Measurements from ENCODE around the gene ERO1A. TPM values are rescaled to one million over a fixed set of nuclear protein-coding genes. Genes with fewer than 3 reads are reported as not detected.
"Not testable (repeated sequence)": the region's sequence is repeated elsewhere in the genome, so short reads cannot be mapped to it uniquely, and the experiment has no call there.

ERO1A gene
- total RNA-seq, 2 donors from 2014 or later, result 18.5 to 35.8 TPM

DNA sequence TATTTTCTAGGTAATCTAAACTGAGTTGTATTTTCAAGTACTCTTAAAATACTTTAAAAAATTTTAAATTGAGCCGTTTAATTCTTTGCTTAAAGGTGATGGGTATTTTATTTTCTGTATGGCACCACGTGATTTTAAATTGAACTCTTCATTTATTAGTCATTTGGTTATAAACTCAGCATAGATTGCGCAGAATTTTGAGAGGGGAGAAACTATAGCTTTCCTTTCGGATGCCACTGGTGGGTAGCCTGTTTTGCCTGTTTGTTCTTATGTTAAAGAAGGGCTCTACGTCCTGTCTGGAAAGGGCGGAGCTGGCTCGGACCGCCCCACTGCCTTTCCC is 34.2 kb upstream of the ERO1A start:
- intact Hi-C loops (cut with DNase I), result no loop called here
- DNase-seq (ENCODE audit: low spot score), result no peak
- Histone ChIP-seq H3K9me3 (no peaks in the 10 kb centered on the region), H3K27ac (peak overlapping the region; percentile 63 to 67), H3K27me3 (replicated peaks; ENCODE audit: insufficient read depth) (no peaks in the 10 kb centered on the region), H3K36me3 (no peaks in the 10 kb centered on the region), H3K4me3 (peak overlapping the region; percentile 47 to 87), H3K4me1 (replicated peaks) (no peaks in the 10 kb centered on the region)
- WGBS, result 1% methylated on average over 8 of the region's 8 CpGs
- TF ChIP-seq POLR2AphosphoS5 (IDR thresholded peaks at IDR 0.05), result no peak

DNA sequence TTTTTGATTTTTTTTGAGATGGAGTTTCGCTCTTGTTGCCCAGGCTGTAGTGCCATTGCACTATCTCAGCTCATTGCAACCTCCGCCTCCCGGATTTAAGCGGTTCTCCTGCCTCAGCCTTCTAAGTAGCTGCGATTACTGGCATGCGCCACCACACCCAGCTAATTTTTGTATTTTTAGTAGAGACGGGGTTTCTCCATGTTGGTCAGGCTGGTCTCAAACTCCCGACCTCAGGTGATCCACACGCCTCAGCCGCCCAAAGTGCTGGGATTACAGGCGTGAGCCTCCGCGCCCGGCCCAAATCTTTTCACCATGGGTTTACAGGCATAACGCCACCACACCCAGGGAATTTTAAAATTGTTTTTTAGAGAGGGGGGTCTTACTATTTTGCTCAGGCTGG is 33.7 kb upstream of the ERO1A start:
- peak overlapping the region in 1 of 2 donors; percentile 63 for H3K27ac ChIP-seq

DNA sequence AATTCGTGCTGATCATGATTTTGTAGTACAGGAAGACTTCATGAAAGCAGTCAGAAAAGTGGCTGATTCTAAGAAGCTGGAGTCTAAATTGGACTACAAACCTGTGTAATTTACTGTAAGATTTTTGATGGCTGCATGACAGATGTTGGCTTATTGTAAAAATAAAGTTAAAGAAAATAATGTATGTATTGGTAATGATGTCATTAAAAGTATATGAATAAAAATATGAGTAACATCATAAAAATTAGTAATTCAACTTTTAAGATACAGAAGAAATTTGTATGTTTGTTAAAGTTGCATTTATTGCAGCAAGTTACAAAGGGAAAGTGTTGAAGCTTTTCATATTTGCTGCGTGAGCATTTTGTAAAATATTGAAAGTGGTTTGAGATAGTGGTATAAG is 32.2 kb upstream of the ERO1A start:
- intact Hi-C loops (cut with DNase I); H3K27ac ChIP-seq; H3K27me3 ChIP-seq (replicated peaks; ENCODE audit: insufficient read depth); H3K4me3 ChIP-seq; H3K36me3 ChIP-seq; DNase-seq (ENCODE audit: low spot score); H3K4me1 ChIP-seq (replicated peaks); H3K9me3 ChIP-seq: not testable (repeated sequence)
- 94% methylated on average over 2 of the region's 2 CpGs for WGBS

More for the DNA sequence above, 33.7 kb upstream of the ERO1A start:
- H3K36me3 ChIP-seq; H3K4me1 ChIP-seq (replicated peaks); H3K27me3 ChIP-seq (replicated peaks; ENCODE audit: insufficient read depth); H3K4me3 ChIP-seq; intact Hi-C loops (cut with DNase I); H3K9me3 ChIP-seq; DNase-seq (ENCODE audit: low spot score): not testable (repeated sequence)
- 92% methylated on average over 15 of the region's 15 CpGs for WGBS

DNA sequence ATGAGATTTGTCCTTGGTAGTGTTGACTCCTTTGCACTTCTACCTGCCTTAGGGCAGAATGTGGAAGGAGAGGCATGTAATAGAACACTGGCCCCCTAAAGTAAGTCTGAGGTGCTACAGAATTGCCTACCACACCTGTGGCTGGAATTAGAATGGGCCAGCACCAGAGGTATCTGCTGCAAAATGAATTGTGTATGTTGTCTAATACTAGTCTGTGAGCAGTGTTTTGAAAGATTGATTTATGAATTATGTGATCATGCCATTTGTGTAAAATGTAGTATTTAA is 28.9 kb upstream of the ERO1A start:
- Histone ChIP-seq H3K9me3 (no peaks in the 10 kb centered on the region), H3K36me3 (peaks cover 6 to 14% of the 10 kb centered on the region in 2 donors), H3K27ac (no peak overlapping the region), H3K27me3 (replicated peaks; ENCODE audit: insufficient read depth) (no peaks in the 10 kb centered on the region), H3K4me3 (no peak overlapping the region), H3K4me1 (replicated peaks) (no peaks in the 10 kb centered on the region)
- intact Hi-C loops (cut with DNase I), result no loop called here
- TF ChIP-seq POLR2A (IDR thresholded peaks at IDR 0.05) (no peak), POLR2AphosphoS5 (IDR thresholded peaks at IDR 0.05) (no peak)
- TF ChIP-seq, protein P1, sequence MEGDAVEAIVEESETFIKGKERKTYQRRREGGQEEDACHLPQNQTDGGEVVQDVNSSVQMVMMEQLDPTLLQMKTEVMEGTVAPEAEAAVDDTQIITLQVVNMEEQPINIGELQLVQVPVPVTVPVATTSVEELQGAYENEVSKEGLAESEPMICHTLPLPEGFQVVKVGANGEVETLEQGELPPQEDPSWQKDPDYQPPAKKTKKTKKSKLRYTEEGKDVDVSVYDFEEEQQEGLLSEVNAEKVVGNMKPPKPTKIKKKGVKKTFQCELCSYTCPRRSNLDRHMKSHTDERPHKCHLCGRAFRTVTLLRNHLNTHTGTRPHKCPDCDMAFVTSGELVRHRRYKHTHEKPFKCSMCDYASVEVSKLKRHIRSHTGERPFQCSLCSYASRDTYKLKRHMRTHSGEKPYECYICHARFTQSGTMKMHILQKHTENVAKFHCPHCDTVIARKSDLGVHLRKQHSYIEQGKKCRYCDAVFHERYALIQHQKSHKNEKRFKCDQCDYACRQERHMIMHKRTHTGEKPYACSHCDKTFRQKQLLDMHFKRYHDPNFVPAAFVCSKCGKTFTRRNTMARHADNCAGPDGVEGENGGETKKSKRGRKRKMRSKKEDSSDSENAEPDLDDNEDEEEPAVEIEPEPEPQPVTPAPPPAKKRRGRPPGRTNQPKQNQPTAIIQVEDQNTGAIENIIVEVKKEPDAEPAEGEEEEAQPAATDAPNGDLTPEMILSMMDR (IDR thresholded peaks at IDR 0.05), result no peak
- no peak for DNase-seq (ENCODE audit: low spot score)

DNA sequence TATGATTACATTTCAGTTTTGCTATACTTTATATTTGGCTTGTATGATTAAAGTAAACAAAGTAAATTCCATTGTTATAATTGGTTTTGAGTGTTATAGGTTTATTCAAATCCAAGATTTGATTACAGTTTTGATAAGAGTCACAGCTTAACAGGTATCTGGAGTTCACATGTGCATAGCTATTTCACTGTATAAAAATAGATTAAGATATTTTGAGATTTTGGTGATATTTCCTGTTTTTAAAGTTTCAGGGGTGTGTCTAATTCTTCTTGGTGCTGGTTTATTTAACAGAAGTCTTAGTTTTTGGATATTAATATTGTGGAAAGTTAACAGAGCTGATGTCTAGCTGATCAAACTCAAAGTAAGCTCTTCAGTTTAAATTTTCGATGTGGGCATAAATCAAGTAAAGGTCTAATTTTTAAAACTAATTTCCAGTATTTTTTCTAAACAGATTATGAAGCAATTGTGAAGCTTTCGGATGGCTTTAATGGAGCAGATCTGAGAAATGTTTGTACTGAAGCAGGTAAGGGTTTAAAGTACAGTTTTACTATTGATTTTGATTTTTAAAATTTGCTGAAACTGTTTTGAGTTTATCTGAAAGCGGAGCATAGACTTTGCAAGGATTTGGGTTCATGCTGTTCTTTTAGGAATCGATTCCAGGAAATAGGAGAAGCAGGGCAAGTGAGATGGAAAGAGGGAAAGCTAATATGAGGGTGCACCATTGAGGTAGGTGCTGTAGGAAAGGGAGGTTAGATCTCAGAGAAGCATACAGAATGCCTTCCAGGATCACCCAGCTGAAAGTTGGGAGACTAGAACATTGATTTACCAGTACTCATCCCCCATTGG is 28.4 kb upstream of the ERO1A start:
- Histone ChIP-seq H3K27me3 (replicated peaks; ENCODE audit: insufficient read depth) (no peaks in the 10 kb centered on the region), H3K4me3 (no peak overlapping the region), H3K9me3 (no peaks in the 10 kb centered on the region), H3K27ac (no peak overlapping the region), H3K4me1 (replicated peaks) (no peaks in the 10 kb centered on the region), H3K36me3 (peaks cover 6 to 16% of the 10 kb centered on the region in 2 donors)
- intact Hi-C loops (cut with DNase I), result no loop called here
- WGBS, result 96% methylated on average over 4 of the region's 4 CpGs
- no peak for DNase-seq (ENCODE audit: low spot score)
- TF ChIP-seq POLR2AphosphoS5 (IDR thresholded peaks at IDR 0.05) (no peak), POLR2A (IDR thresholded peaks at IDR 0.05) (no peak)
- TF ChIP-seq, protein P1 (IDR thresholded peaks at IDR 0.05), result no peak

DNA sequence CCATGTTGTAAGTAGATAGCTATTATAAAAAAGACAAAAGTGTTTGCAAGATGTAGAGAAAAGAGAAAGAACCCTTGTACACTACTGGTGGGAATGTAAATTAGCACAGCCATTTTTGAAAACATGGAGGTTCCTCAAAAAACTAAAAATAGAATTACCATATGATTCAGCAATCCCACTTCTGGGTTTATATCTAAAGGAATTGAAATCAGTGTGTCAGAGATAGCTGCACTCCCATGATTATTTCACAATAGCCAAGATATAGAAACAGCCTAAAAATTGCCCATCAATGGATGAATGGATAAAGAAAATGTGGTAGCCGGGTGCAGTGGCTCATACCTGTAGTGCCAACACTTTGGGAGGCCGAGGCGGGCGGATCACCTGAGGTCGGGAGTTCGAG is 20.8 kb upstream of the ERO1A start:
- H3K36me3 ChIP-seq, result peaks cover 11 to 12% of the 10 kb centered on the region in 2 donors
- H3K4me1 ChIP-seq (replicated peaks), result no peaks in the 10 kb centered on the region
- H3K4me3 ChIP-seq, result no peak overlapping the region
- intact Hi-C loops (cut with DNase I), result no loop called here
- no peak overlapping the region for H3K27ac ChIP-seq
- DNase-seq (ENCODE audit: low spot score), result no peak
- 96% methylated on average over 6 of the region's 6 CpGs for WGBS
- H3K9me3 ChIP-seq, result no peaks in the 10 kb centered on the region
- H3K27me3 ChIP-seq (replicated peaks; ENCODE audit: insufficient read depth), result no peaks in the 10 kb centered on the region
- TF ChIP-seq, protein P1 (IDR thresholded peaks at IDR 0.05), result no peak
- TF ChIP-seq POLR2AphosphoS5 (IDR thresholded peaks at IDR 0.05) (no peak), POLR2A (IDR thresholded peaks at IDR 0.05) (no peak)

All from prostate gland (tissue), 2 donors.